GM12872 (cell line): ENCODE results near the gene TMED4.

Experiments
- TF ChIP-seq, protein P1 (sequence below): IDR thresholded peaks from 3 replicates; pipeline ENCODE4 v1.5.1; 2011; ENCODE audit warnings: low read depth, mild to moderate bottlenecking, low read length, moderate library complexity; ENCODE audit not compliant: insufficient read depth

The TMED4 gene

DNA sequence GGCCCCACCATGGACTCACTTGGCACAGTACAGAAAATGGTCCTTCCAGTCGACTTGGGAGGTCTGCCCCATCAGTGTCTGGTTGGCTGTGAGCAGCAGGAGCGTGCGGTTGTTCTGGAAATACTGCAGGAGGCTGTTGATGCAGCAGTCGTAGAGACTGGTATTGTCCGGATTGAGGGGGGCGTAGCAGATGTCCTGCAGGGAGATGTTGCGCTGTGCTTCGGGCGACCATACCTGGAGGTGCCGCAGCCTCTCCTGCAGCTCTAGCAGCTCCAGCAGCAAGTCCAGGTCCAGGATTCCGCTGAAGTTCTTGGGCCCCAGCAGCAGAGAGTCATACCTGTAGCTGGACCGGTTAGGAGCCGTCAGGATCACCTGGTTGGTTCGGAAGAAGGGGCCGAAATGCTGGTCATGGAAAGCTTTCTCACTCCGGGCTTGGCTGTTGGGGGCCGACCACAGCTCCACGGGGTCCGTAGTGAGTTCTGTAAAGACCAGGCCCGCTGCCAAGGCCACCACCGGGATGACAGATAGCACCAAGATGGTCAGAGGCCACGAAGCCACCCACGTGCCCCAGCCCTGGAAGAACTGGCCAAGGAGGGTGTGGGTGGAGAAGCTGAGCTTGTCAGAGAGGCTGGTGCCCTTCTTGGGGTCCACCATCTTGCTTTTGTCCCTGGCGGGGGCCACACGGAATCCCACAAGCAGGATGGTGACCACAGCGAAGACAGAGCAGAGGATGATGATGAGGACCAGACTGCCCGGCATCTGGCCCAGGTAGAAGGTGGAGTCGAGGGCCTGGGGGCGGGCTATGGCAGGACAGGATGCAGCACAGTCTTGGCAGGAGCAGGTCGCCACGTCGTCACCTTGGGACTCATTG, 43.0 kb downstream of the TMED4 start:
- TF ChIP-seq, protein P1, sequence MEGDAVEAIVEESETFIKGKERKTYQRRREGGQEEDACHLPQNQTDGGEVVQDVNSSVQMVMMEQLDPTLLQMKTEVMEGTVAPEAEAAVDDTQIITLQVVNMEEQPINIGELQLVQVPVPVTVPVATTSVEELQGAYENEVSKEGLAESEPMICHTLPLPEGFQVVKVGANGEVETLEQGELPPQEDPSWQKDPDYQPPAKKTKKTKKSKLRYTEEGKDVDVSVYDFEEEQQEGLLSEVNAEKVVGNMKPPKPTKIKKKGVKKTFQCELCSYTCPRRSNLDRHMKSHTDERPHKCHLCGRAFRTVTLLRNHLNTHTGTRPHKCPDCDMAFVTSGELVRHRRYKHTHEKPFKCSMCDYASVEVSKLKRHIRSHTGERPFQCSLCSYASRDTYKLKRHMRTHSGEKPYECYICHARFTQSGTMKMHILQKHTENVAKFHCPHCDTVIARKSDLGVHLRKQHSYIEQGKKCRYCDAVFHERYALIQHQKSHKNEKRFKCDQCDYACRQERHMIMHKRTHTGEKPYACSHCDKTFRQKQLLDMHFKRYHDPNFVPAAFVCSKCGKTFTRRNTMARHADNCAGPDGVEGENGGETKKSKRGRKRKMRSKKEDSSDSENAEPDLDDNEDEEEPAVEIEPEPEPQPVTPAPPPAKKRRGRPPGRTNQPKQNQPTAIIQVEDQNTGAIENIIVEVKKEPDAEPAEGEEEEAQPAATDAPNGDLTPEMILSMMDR, result no peak

DNA sequence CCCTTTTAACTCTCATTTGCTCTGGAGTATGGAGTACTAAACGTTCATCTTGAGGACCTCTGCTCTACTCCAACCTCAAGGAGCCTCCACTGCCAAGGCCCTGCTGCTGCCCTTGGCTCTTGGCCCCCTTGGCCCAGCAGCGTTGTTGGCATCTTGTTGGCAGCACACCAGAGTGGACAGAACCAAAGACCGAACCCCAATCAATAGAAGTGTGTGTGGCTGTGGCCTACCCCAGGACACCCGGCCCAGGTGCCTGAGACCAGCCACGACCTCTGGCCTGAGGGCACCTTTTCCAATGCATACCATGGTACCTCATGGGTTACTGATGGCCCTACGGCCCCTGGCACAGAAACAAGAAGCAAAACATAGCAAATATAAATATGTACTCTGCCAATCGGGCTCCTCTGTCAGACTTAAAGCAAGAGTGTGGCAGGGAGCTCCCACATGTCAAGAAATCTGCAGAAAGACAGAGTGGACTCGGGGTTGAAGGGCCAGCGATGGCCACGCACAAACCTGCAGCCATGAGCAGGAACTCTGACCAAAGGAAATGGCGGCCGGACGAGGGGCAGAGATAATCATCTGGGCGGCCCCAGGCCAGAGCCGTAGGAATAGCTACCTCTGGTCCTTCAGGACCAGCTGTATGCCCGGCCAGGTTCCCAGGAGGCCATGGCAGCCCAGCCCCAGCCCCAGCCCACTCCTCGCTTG, 43.8 kb downstream of the TMED4 start:
- TF ChIP-seq, protein P1, result no peak

- TF ChIP-seq, protein P1, result no peak
These were observed 44.6 kb downstream of the TMED4 start for GRCh38 chr7:44537442-44537841.

- TF ChIP-seq, protein P1, result no peak
These were observed 45.9 kb downstream of the TMED4 start for GRCh38 chr7:44536090-44536489.

DNA sequence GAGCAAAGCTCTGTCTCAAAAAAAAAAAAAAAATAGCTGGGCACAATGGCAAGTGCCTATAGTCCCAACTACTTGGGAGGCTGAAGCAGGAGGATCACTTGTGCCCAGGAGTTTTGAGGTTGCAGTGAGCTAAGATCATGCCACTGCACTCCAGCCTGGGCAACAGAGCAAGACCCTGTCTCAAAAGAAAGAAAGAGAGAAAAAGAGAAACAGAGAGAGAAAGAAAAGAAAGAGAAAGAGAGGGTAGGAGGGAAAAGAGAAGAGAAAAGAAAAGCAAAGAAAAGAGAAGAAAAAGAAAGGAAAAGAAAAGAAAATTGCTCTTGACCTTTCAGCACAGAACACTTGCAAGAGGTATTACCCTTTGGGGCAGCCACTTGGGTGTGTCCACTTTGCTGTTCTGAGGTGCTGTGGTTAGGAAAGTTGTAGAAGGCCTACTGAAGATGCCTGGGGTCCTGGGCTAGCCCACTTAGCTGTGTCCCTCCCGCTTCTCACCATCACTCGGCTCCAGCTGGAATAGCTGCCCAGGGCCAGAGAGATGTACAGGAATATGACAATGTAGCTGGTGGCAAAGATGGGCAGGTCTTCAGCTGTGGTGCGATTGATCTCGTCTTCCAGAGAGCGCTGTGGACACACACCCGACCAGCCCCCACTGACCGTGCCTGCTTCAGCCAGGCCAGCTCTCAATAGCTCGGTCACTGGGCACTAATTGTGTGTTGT, 46.5 kb downstream of the TMED4 start:
- TF ChIP-seq, protein P1, result no peak

- TF ChIP-seq, protein P1, result peak; percentile 92
These were observed 47.5 kb downstream of the TMED4 start for GRCh38 chr7:44534501-44534900.

DNA sequence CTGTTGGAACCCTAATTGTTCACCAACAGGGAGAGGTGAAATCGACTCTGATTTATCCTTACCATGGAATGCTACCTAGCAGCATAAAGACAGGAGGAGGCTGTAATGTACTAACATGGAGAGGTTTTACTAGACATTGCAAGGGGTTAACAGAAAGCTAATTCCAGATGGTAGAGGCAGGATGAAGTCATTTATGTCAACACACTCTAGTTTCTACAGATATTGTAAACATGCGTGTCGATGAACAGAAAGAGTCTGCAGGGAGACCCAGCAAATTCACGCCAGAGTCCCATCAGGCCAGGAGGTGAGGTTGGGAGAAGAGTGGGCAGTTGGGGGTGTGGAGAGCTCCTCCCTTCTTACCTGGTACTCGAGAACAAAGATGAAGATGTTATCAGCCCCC, 47.9 kb downstream of the TMED4 start:
- TF ChIP-seq, protein P1, result no peak
